ENCODE data around the gene TTC38.

TTC38 gene

DNA sequence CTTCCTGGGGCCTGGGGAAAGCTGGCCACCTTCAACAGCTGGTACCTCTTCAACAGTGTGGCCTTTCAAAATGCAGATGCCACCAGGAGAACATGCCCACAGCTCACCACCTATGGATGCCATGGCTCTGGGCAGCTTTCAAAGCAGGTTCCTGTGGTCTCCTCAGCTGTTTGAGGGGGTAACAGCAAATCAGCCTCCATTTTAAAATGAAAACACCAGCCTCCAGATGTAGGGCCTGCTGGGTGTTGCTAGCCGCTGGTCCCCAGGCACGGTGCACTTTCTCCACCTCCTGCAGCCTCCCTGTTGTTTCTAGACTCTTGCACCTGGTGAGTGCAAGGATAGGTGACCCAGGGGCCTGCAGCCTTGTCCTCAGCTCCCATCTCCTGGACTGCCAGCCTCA, 27.7 kb upstream of the TTC38 start:
- no peak for DNase-seq (ENCODE audit: low spot score)
- no peak for TF ChIP-seq CTCF (IDR thresholded peaks at IDR 0.05; ENCODE audit: extremely low read depth, missing control alignments)

DNA sequence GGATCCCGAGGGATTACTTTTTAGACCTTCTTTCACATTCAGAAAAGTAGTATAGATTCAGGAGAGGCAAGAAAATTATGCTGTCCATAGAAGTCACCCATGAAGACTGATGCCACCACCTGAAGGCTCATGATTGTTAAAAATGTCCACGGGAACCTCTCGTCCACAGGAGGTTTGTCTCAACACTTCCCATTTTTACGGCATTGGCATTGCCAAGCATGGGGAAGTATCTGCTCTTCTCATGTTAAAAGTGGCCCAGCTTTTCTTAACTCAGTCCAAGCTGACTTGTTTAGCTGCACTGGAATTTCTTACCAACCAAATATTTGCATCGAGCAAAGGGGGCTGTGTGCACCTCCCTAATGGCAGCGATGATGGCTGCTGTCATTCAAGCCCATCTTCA, 27.3 kb upstream of the TTC38 start:
- DNase-seq (ENCODE audit: low spot score) = no peak
- TF ChIP-seq CTCF (IDR thresholded peaks at IDR 0.05; ENCODE audit: extremely low read depth, missing control alignments) = no peak

- DNase-seq (ENCODE audit: low spot score) = no peak
- no peak for TF ChIP-seq CTCF (IDR thresholded peaks at IDR 0.05; ENCODE audit: extremely low read depth, missing control alignments)
Measured at GRCh38 chr22:46240907-46241306, 26.9 kb upstream of the TTC38 start.

GRCh38 chr22:46241396-46242007, 26.3 kb upstream of the TTC38 start:
- no peak for TF ChIP-seq CTCF (IDR thresholded peaks at IDR 0.05; ENCODE audit: extremely low read depth, missing control alignments)
- no peak for DNase-seq (ENCODE audit: low spot score)

DNA sequence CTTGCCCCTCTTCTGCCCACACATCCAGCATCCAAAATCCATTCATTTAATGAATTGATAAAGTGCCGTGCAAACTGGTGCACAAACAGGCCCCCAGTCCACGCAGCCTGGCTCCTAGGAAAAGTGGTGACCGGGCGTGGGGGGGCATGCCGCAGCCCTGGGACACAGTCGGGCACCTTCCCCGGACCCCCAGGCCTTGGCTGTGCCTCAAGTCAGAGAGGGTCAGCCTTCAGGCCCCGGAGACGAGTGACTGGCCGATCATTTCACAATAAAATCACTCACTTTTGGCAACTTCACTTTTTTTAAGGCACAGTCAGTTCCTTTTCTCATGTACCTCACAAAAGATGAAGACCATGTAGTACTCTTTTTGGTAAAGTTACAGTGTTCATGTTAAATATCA, 25.7 kb upstream of the TTC38 start:
- no peak for TF ChIP-seq CTCF (IDR thresholded peaks at IDR 0.05; ENCODE audit: extremely low read depth, missing control alignments)
- no peak for DNase-seq (ENCODE audit: low spot score)

GRCh38 chr22:46244771-46245170, 23.0 kb upstream of the TTC38 start:
- no peak for DNase-seq (ENCODE audit: low spot score)
- TF ChIP-seq CTCF (IDR thresholded peaks at IDR 0.05; ENCODE audit: extremely low read depth, missing control alignments) = no peak

- TF ChIP-seq CTCF (IDR thresholded peaks at IDR 0.05; ENCODE audit: extremely low read depth, missing control alignments) = no peak
- no peak for DNase-seq (ENCODE audit: low spot score)
Measured at GRCh38 chr22:46245511-46245910, 22.3 kb upstream of the TTC38 start.
